Brain microvascular endothelial cell (primary cell): ENCODE measurements around the gene CLEC16A.
"Not testable (repeated sequence)": the region's sequence is repeated elsewhere in the genome, so short reads cannot be mapped to it uniquely, and the experiment has no call there.

Experiments used
- DNase-seq: peaks from one replicate; pipeline ENCODE4 v3.0.0-alpha.2; 2020
- H3K27ac ChIP-seq: fragments of 250-450 bp; sonication (Bioruptor Pico); 2 replicates; pipeline ENCODE4 v1.5.1; 2020; ENCODE audit warnings: mild to moderate bottlenecking, moderate library complexity
- H3K27me3 ChIP-seq: fragments of 250-450 bp; sonication (Bioruptor Pico); replicated peaks from 2 replicates; pipeline ENCODE4 v1.5.1; 2020; ENCODE audit warnings: mild to moderate bottlenecking
- H3K36me3 ChIP-seq: fragments of 250-450 bp; sonication (Bioruptor Pico); replicated peaks from 2 replicates; pipeline ENCODE4 v1.5.1; 2020; ENCODE audit warnings: mild to moderate bottlenecking
- H3K4me3 ChIP-seq: 2 replicates; pipeline ENCODE4 v1.5.1; 2011; ENCODE audit warnings: low read depth, mild to moderate bottlenecking, control low read depth, low read length, moderate library complexity
- CTCF ChIP-seq: IDR thresholded peaks from 2 replicates; pipeline ENCODE4 v1.5.1; 2011; ENCODE audit warnings: low read depth, mild to moderate bottlenecking, moderate library complexity, low read length, control low read depth, inconsistent platforms; ENCODE audit errors: missing control alignments
- in situ Hi-C: cut with HindIII; loops from 2 replicates; pipeline ENCODE4 v1.10.0; 2017; ENCODE audit warnings: low sequenced_read_pairs, low pct_ligation_motif_present

The CLEC16A gene

GRCh38 chr16:10941127-10941933, 3.0 kb upstream of the CLEC16A start:
- TF ChIP-seq CTCF: no peak
- Histone ChIP-seq H3K4me3 (peak overlapping the region; percentile 67), H3K36me3 (peaks cover 8% of the 10 kb centered on the region), H3K27ac (no peak overlapping the region), H3K27me3 (no peaks in the 10 kb centered on the region)
- in situ Hi-C loops: no loop called here
- no peak for DNase-seq

- DNase-seq, H3K36me3 ChIP-seq, H3K27me3 ChIP-seq, in situ Hi-C loops: not testable (repeated sequence)
- peak overlapping the region; percentile 67 for H3K4me3 ChIP-seq
- peak overlapping the region; percentile 33 for H3K27ac ChIP-seq
Observed at GRCh38 chr16:10941935-10942351, 2.4 kb upstream of the CLEC16A start.

- Histone ChIP-seq H3K27ac (peak within 1 kb of the TSS; percentile 33), H3K36me3 (no peaks in the 10 kb centered on the region), H3K4me3 (peak within 1 kb of the TSS; percentile 67), H3K27me3 (no peaks in the 10 kb centered on the region)
- peak; percentile 81 for DNase-seq
- in situ Hi-C loops: no loop called here
- TF ChIP-seq CTCF: peak; percentile 4
Observed at GRCh38 chr16:10942352-10943063, 1.9 kb upstream of the CLEC16A start, which contains the start of gene DEXI. DEXI (minus strand) TSS chr16:10942468; CDS start chr16:10942005, 463 bp downstream.

- Histone ChIP-seq H3K36me3 (no peaks in the 10 kb centered on the region), H3K4me3 (no peak overlapping the region), H3K27ac (no peak overlapping the region), H3K27me3 (no peaks in the 10 kb centered on the region)
- no peak for TF ChIP-seq CTCF
- in situ Hi-C loops: no loop called here
- no peak for DNase-seq
Observed at GRCh38 chr16:10943064-10943353, 1.4 kb upstream of the CLEC16A start.

GRCh38 chr16:10945065-10945787, 862 bp downstream of the CLEC16A start:
- peak overlapping the region; percentile 93 for H3K4me3 ChIP-seq
- in situ Hi-C loops: no loop called here
- DNase-seq: no peak
- H3K27ac ChIP-seq: no peak overlapping the region
- no peaks in the 10 kb centered on the region for H3K36me3 ChIP-seq
- TF ChIP-seq CTCF: no peak
- H3K27me3 ChIP-seq: no peaks in the 10 kb centered on the region

- H3K27me3 ChIP-seq: no peaks in the 10 kb centered on the region
- no peaks in the 10 kb centered on the region for H3K36me3 ChIP-seq
- no peak overlapping the region for H3K4me3 ChIP-seq
- in situ Hi-C loops: no loop called here
- no peak for DNase-seq
- TF ChIP-seq CTCF: no peak
- no peak overlapping the region for H3K27ac ChIP-seq
Observed at GRCh38 chr16:10946308-10946707, 1.9 kb downstream of the CLEC16A start.
